HAP-1 (cell line): ENCODE results near the gene NRL.
"Not testable (repeated sequence)": the region's sequence is repeated elsewhere in the genome, so short reads cannot be mapped to it uniquely, and the experiment has no call there.

Experiments used
- DNase-seq, 2 experiments: peaks; one replicate each; pipeline ENCODE4 v3.0.0-alpha.2; 2016 to 2020; ENCODE audit warnings: low spot score in 2 of 2
- H3K27me3 ChIP-seq: fragments of 250-450 bp; sonication (Bioruptor Pico); 2 replicates; pipeline ENCODE4 v1.5.1; 2020; ENCODE audit warnings: low read depth, mild to moderate bottlenecking, moderate library complexity
- H3K36me3 ChIP-seq: fragments of 250-450 bp; sonication (Bioruptor Pico); replicated peaks from 2 replicates; pipeline ENCODE4 v1.5.1; 2020; ENCODE audit warnings: mild to moderate bottlenecking
- H3K4me1 ChIP-seq: fragments of 250-450 bp; sonication (Bioruptor Pico); 2 replicates; pipeline ENCODE4 v1.5.1; 2020; ENCODE audit warnings: mild to moderate bottlenecking
- H3K4me3 ChIP-seq: fragments of 250-450 bp; sonication (Bioruptor Pico); 2 replicates; pipeline ENCODE4 v1.5.1; 2020; ENCODE audit warnings: mild to moderate bottlenecking, moderate library complexity
- H3K9me3 ChIP-seq: fragments of 250-450 bp; sonication (Bioruptor Pico); 2 replicates; pipeline ENCODE4 v1.5.1; 2020; ENCODE audit warnings: mild to moderate bottlenecking, moderate library complexity
- in situ Hi-C: fragments of 300-500 bp; cut with MboI; formaldehyde crosslinking; loops from 3 replicates; pipeline ENCODE4 v1.14.3; 2020; ENCODE audit warnings: low sequenced_read_pairs, inconsistent platforms, mixed read lengths

NRL gene

DNA sequence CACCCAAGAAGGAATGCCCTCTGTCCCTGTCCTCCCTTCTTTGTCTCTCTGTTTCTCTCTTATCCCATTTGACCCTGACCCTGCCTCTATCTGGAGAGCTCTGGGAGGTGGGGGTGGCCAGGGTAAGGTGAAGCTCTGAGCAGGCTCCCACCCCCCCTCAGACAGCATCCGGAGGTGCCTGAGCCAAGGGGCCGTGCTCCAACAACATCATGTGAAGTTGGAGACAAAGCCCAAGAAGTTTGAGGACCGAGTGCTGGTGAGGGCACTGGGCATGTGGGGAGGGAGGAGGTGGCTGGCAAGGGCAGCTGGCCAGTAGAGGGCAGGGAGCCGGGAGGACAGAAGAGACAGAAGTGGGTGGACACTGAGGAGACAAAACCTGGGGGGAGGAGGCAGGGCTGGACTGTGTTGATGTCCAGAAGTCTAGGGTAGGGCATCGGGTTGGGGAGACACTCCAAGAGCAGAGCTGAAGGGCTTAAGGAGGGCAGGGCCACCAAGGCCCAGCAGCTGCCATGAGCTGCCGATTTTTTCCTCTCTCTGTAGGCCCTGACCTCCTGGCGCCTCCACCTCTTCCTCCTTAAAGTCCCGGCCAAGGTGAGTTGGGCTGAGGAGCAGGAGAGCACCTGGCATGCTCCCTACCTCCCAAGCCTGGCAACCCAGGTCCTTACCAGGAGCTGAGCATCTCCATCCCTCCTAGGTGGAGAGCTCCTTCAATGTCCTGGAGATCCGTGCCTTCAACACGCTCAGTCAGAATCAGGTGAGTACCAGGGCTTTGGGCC, 61.0 kb downstream of the NRL start:
- no peak overlapping the region for H3K4me3 ChIP-seq
- no peaks in the 10 kb centered on the region; the same call in 1 of the 2 replicates for H3K4me1 ChIP-seq
- H3K27me3 ChIP-seq: no peaks in the 10 kb centered on the region
- in situ Hi-C loops: no loop called here
- H3K9me3 ChIP-seq: no peaks in the 10 kb centered on the region
- no peaks in the 10 kb centered on the region for H3K36me3 ChIP-seq
- DNase-seq: no peak

DNA sequence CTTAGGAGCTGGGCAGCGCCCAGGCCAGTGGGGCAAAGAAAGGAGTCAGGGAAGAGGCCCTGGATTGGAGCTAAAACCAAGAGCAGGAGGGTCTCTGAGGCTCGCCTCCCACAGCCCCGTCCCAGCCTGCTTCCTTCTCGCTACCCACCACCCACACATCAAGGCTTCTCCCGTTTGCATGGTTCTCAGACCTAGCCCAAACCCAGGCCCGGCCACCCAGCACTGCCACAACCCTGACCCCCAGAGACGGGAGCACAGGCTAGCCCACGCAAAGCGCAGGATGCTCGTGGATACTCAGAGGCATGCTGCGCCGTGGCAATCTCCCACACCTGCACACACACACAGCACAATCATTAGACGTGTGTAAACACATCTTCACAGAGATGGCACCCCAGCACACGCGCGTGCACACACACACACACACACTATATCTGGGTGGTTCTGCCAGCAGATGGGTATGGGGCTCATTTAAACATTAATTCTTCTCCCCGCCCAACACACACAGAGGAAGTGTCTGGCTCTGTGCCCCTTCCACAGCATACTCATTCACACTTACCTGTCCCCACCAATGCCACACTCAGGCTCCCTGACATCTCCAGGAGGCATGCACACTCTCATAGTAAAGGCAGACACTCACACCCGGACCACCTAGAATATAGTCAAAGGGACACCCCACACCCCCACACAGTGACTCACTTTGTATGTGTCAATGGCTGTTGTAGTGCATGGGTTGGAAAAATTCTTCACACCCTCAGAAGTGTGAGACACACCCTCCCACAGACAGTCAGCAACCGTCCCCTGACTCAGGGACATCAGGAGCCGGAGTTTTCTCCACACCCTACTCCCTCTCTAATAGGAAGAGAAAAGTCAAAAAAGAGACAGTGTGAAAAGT, 61.8 kb downstream of the NRL start:
- H3K27me3 ChIP-seq: no peaks in the 10 kb centered on the region
- no peaks in the 10 kb centered on the region for H3K36me3 ChIP-seq
- DNase-seq: no peak
- H3K4me3 ChIP-seq: peak overlapping the region; percentile 49
- no peaks in the 10 kb centered on the region; the same call in 1 of the 2 replicates for H3K4me1 ChIP-seq
- no peaks in the 10 kb centered on the region for H3K9me3 ChIP-seq
- in situ Hi-C loops: no loop called here

DNA sequence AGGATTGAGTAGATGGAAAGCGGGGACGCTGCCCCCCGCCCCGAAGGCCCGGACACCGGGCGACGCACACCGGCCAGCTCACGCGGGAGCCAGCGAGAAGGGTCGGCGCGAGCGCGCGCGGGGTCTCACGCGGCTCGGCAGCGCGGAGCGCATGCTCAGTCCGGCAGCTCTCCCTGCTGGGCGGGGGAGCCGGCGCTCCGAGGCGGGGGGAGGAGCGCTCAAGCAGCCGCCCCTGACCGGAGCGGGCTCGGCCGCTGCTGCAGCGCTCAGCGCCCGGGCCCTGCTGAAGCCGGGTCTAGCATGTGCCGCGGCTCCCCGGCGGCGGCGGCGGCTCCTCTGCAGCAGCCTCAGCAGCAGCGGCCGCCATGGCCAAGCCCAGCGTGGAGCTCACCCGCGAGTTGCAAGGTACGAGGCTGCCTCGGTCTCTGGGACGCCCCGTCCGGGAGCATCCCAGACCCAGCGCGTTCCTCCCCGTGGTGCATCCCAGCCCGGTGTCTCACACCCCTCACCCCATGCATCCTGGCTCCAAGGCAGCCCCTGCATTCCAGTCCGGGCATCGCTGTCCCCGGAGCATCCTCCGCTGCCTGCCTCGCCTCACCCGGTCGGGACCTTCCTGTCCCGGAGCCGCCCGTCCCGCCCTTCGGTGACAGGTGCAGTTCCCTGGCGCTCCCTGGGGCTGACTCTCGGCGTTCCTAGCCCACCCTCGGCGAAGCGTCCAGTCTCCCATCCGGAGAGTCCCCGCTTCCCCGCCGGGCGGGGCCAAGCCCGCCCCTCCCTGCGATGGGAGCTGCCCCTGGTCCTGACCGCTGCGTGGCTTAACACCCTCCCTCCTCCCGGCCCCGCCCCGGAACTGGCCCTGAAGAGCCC, 62.7 kb downstream of the NRL start, which contains the start of gene CARMIL3:
Gene CARMIL3 (plus strand): TSS at position 221 of the 867 bp plus-strand sequence. CDS start 145 bp downstream, at position 366.
- in situ Hi-C loops: no loop called here
- Histone ChIP-seq H3K4me1 (no peaks in the 10 kb centered on the region; the same call in 1 of the 2 replicates), H3K9me3 (no peaks in the 10 kb centered on the region), H3K4me3 (peak within 1 kb of the TSS; percentile 49), H3K36me3 (no peaks in the 10 kb centered on the region), H3K27me3 (no peaks in the 10 kb centered on the region)
- DNase-seq: peak; percentile 57 to 86

DNA sequence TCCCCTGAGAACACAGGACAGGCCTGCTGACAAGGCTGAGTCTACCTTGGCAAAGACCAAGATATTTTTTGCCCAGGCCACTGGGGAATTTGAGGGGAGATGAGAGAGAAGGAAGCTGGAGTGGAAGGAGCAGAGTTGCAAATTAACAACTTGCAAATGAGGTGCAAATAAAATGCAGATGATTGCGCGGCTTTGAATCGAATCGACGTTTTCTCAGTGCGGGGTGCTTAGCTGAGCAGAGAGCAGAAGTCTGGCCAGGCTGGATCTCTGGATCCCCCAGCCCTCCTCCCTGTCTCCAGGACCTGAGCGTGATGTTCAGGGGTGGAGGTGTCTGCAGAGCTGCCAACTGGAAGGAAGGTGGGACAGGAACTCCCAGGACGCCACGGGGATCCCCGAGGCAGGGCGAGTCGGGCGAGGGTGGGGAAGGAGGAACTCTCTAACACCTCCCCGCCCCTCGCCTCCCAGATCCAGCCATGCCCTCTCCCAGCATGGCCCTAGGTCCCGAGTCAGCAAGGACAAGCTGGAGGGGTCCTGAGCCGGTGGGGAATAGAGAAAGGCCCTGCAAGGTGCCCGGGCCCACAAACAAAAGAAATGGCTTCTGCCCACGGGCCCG, 63.5 kb downstream of the NRL start:
- H3K4me3 ChIP-seq: peak overlapping the region; percentile 49
- in situ Hi-C loops: no loop called here
- H3K27me3 ChIP-seq: peaks cover 5% of the 10 kb centered on the region; the same call in 1 of the 2 replicates
- no peaks in the 10 kb centered on the region for H3K36me3 ChIP-seq
- no peaks in the 10 kb centered on the region; the same call in 1 of the 2 replicates for H3K4me1 ChIP-seq
- H3K9me3 ChIP-seq: no peaks in the 10 kb centered on the region
- no peak for DNase-seq

DNA sequence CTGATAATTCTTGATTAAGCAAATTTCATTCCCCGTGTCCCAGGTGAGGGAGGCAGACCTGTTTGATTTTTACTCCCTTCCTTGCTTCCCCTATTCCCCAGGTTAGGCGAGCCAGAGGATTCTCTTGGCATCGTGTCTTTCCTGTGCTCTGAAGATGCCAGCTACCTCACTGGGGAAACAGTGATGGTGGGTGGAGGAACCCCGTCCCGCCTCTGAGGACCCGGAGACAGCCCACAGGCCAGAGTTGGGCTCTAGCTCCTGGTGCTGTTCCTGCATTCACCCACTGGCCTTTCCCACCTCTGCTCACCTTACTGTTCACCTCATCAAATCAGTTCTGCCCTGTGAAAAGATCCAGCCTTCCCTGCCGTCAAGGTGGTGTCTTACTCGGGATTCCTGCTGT, 64.0 kb downstream of the NRL start:
- in situ Hi-C loops, H3K4me1 ChIP-seq, H3K9me3 ChIP-seq, DNase-seq, H3K27me3 ChIP-seq, H3K36me3 ChIP-seq, H3K4me3 ChIP-seq: not testable (repeated sequence)

DNA sequence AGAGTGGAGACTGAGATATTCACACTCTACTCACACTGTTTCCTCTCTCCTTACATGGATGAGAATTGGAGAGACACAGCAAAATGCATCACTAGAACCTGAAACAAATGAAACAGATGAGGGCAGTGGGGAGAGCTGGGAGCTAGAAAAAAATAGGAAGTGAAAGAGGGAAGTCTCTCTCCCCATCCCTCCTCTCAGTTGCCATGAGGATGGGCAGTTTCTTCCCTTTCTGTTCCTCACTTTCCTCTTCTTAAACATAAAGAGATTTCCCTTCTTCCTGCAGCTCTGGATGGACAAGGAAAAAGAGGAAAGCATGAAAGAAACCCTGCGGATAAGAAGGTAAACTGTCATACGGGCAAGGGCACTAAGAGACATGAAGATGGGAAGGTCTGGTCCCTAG, 65.7 kb downstream of the NRL start:
- H3K4me3 ChIP-seq, H3K9me3 ChIP-seq, in situ Hi-C loops, DNase-seq, H3K36me3 ChIP-seq, H3K4me1 ChIP-seq: not testable (repeated sequence)
- peaks cover 16% of the 10 kb centered on the region for H3K27me3 ChIP-seq

DNA sequence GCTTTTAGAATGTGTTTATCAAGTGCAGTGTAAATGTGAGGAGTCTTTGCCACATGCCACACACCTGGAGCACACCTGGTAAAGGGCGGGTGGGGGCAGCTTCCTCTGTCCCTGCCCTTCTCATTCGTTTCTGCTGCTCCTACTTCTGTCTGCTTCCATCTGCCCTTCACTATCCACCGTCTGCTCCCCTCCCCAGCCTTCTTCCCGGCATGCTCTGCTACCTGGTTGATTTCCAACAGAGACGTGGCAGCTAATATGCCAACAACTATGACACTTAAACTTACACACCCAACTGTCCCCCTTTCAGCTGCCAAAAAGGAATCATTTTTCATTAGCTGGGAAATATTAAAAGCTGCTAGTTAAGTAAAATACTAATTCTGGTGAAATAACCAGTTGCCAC, 72.0 kb downstream of the NRL start:
- in situ Hi-C loops: no loop called here
- Histone ChIP-seq H3K4me1 (no peaks in the 10 kb centered on the region), H3K36me3 (no peaks in the 10 kb centered on the region), H3K4me3 (no peak overlapping the region), H3K27me3 (peaks cover 16% of the 10 kb centered on the region), H3K9me3 (no peaks in the 10 kb centered on the region)
- no peak for DNase-seq

DNA sequence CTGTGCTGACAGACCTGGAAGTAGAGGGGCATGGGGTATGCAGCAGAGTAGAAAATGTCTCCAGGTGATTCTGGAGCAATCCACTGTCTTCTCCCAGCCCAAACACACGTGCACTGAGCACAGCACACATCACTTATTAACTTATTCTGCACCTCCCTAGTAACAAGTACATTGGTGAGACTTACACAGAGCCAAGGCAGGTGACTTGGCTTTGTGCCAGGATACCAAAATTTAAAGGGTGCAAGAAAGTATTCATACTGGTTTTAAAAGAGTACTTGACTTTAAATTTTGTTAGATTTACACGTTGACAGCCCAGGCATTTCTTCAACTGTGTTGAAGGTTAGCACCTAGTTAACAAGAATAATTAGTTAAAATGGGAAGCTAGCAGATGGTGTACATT, 74.1 kb downstream of the NRL start:
- Histone ChIP-seq H3K4me1 (no peaks in the 10 kb centered on the region; the same call in 1 of the 2 replicates), H3K27me3 (peaks cover 5% of the 10 kb centered on the region), H3K9me3 (no peaks in the 10 kb centered on the region), H3K36me3 (no peaks in the 10 kb centered on the region), H3K4me3 (no peak overlapping the region)
- DNase-seq: no peak
- in situ Hi-C loops: no loop called here

DNA sequence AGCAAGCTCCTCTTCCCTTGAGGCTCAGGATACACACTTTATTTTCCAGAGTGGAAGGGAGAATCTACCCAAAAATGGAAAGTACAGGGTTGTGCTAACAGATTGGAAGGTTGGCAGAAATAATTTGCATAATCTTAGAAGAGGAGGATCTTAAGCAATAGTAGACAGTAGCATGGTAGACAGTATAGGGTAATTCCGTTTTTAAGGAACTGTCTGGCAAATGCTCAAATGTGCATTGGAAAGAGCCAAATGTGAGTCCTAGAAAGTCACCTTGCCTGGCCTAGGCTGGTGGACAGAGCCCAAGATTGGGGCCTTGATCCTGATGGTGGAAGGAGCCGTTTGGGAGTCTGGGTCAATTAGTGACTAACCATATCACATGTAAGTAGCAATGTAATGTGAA, 76.1 kb downstream of the NRL start:
- no peaks in the 10 kb centered on the region for H3K27me3 ChIP-seq
- no peaks in the 10 kb centered on the region; the same call in 1 of the 2 replicates for H3K4me1 ChIP-seq
- in situ Hi-C loops: no loop called here
- no peak overlapping the region for H3K4me3 ChIP-seq
- no peaks in the 10 kb centered on the region for H3K36me3 ChIP-seq
- no peak for DNase-seq
- no peaks in the 10 kb centered on the region for H3K9me3 ChIP-seq

DNA sequence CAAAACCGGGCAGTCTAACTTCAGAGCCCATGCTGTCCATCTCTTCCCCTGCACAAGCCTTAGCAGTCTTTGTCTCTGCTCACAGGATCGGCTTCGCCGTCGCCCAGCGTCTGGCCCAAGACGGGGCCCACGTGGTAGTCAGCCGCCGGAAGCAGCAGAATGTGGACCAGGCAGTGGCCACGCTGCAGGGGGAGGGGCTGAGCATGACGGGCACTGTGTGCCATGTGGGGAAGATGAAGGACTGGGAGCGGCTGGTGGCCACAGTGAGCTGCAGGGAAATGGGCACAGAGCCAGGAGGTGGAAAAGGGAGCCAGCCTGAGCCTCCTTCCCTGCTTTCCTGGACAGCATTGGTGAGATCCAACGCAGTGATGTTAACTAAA, 77.1 kb downstream of the NRL start:
- Histone ChIP-seq H3K4me3 (no peak overlapping the region), H3K27me3 (no peaks in the 10 kb centered on the region), H3K4me1 (no peaks in the 10 kb centered on the region; the same call in 1 of the 2 replicates), H3K36me3 (no peaks in the 10 kb centered on the region), H3K9me3 (no peaks in the 10 kb centered on the region)
- in situ Hi-C loops: no loop called here
- DNase-seq: no peak

DNA sequence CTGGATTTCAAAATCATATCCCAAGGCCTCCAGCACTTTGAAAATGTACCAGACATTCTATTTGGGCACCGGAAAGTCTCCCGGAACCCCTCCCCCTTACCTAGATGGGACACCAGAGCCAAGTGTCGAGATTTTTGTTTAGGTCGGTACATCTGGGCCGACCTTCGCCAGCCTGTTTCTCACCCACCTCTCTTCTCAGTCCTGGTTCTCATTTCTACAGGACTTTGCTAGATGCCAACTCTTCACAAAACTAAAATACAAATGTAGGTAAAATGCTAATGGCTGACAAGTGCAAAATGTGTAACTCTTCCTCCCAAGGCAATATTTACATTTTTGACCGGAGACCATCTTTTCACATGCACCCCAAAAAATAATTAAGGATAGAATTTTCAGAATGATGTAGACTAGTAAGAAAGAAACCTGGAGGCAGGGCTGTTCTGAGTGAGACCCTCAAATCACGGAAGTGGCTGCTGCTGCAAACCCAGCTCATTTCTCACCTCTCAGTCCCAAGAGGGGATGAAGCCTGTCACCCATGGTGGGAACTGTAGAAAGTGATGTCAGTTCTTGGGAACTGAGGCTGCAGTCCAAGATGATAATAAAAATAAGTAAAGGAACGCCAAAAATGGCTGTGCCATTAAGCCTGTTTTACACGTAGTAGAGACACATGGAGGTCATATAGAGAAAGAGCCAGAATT, 77.6 kb downstream of the NRL start:
- H3K27me3 ChIP-seq, in situ Hi-C loops, H3K4me1 ChIP-seq, H3K36me3 ChIP-seq, DNase-seq, H3K9me3 ChIP-seq: not testable (repeated sequence)
- peak overlapping the region; percentile 40 for H3K4me3 ChIP-seq

DNA sequence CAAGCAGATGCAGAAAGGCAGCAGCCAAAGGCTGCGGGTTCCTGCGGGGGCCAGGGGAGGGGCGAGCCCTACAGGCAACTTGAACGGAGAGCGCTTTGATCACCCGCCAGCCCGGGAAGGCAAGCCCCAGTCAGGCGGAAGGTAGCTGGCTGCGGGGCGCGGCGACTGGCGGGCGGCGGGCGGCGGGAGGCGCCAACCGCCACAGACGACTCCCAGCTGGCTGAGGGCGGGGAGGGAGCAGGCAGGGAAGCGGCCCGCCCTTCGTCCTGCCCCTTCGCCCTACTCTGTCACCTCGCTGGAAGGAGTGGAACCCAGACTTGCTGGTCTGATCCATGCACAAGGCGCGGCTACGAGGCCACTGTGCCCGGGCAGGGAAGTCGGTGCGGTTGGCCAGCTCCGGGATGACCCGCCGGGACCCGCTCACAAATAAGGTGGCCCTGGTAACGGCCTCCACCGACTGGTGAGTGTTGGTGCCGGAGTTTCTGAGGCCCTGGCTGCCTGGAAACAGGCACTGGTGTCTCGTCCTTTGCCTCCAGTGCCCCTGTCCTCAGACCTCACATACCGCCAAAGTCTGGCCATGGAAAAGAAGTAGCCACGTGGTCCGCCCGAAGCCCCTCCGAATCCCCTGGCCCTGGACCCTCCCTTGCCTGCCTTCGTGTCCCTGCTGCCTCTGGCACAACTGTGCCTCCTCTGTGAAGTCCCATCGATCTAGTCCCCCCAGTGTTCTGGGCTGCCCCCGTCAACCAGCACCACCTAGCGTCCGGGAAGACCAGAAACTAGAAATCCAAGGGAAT, 78.4 kb downstream of the NRL start:
- peak; percentile 63 to 86 for DNase-seq
- H3K36me3 ChIP-seq: no peaks in the 10 kb centered on the region
- no peaks in the 10 kb centered on the region for H3K27me3 ChIP-seq
- H3K4me3 ChIP-seq: peak overlapping the region; percentile 40
- in situ Hi-C loops: no loop called here
- no peaks in the 10 kb centered on the region; the same call in 1 of the 2 replicates for H3K4me1 ChIP-seq
- H3K9me3 ChIP-seq: no peaks in the 10 kb centered on the region
